SK-N-SH treated with all-trans-retinoic acid at 6 μM for 48 hours (cell line): ENCODE results near the gene OR52B2.

Source experiments
- ATAC-seq: fragments of 200-7000 bp; cut with Tn5 transposase; 3 replicates; pipeline ENCODE4 v1.9.1; 2020; ENCODE audit warnings: mild to moderate bottlenecking, moderate library complexity
- CREB5 ChIP-seq: fragments of 250-450 bp; sonication (Bioruptor Pico); IDR thresholded peaks from 2 replicates; pipeline ENCODE4 v1.5.1; 2020; ENCODE audit warnings: low read depth, mild to moderate bottlenecking, moderate library complexity
- CSDC2 ChIP-seq: fragments of 250-450 bp; sonication (Bioruptor Pico); IDR thresholded peaks from 2 replicates; pipeline ENCODE4 v1.5.0; 2020; ENCODE audit warnings: mild to moderate bottlenecking, moderate library complexity
- ISL1 ChIP-seq: fragments of 250-450 bp; sonication (Bioruptor Pico); IDR thresholded peaks from 2 replicates; pipeline ENCODE4 v2.1.2; 2022; ENCODE audit warnings: mild to moderate bottlenecking, moderate library complexity
- TCF4 ChIP-seq: fragments of 250-450 bp; sonication (Bioruptor Pico); IDR thresholded peaks from 2 replicates; pipeline ENCODE4 v1.8.0; 2021; ENCODE audit warnings: mild to moderate bottlenecking, moderate library complexity, borderline replicate concordance
- ZC3H10 ChIP-seq: fragments of 250-450 bp; sonication (Bioruptor Pico); IDR thresholded peaks from 2 replicates; pipeline ENCODE4 v1.5.1; 2021; ENCODE audit warnings: mild to moderate bottlenecking, moderate library complexity
- ZFP3 ChIP-seq: fragments of 250-450 bp; sonication (Bioruptor Pico); IDR thresholded peaks from 2 replicates; pipeline ENCODE4 v1.5.0; 2020; ENCODE audit warnings: mild to moderate bottlenecking, moderate library complexity
- ZFP30 ChIP-seq: fragments of 450-650 bp; formaldehyde crosslinking; IDR thresholded peaks from 2 replicates; pipeline ENCODE4 v1.5.0; 2022; ENCODE audit warnings: mild to moderate bottlenecking, moderate library complexity

Gene OR52B2

GRCh38 chr11:6127881-6128280, 42.2 kb downstream of the OR52B2 start:
- TF ChIP-seq ZFP3 (CRISPR knock-in tag) (no peak), CREB5 (CRISPR knock-in tag) (no peak), ZFP30 (CRISPR knock-in tag) (no peak), CSDC2 (CRISPR knock-in tag) (no peak)
- TF ChIP-seq, all 23 proteins: peak for 0
- ATAC-seq, result no peak

GRCh38 chr11:6124245-6124644, 45.9 kb downstream of the OR52B2 start:
- TF ChIP-seq ZC3H10 (CRISPR knock-in tag) (no peak), ISL1 (CRISPR knock-in tag) (no peak), CSDC2 (CRISPR knock-in tag) (no peak), TCF4 (CRISPR knock-in tag) (no peak)
- no peak for ATAC-seq
